GM18502 (cell line): ENCODE data around the gene MAPKAPK3.

Experiments used
- ATAC-seq: cut with Tn5 transposase; IDR thresholded peaks from one replicate; pipeline ENCODE4 v1.9.1; 2021; ENCODE audit warnings: mild to moderate bottlenecking; ENCODE audit not compliant: unreplicated experiment, poor library complexity

MAPKAPK3 gene

DNA sequence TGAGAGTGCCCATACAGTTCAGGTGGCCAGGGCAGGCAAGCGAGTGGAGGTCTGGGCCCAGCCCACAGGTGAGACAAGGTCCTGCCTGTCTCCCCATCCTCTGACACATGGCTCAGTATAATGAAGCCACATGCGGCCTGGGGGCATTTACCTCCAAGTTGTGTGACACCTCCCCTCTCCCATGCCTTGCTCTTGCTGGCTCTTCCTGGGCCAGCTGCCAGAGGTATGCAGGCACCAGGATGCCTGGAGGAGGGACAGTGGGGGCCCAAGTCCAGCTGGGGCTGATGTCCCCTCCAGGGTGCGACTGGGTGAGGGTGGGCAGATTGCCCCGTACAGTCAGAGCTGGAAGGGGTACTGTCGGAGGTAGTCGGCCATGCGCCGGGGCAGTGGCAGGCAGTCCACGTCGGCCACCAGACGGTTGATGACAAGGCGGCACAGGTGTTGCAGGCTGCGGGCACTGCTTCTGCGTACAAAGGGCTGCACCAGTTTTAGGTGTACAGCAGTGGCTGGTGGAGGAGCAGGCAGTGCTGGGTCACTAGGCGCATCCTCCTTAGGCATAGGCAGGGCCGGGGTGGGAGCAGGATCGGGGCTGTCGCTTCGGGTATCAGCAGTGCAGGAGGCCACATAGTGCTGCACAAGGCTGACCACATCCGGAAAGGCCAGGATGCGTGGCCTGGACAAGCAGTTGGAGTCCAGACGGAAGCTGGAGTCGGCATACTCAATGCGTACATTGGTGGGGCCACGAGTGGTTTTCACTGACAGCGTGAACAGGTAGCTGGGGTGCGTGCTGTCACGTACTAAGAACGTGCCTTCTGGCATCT lies 9.5 kb upstream of the MAPKAPK3 start:
- no peak for ATAC-seq

DNA sequence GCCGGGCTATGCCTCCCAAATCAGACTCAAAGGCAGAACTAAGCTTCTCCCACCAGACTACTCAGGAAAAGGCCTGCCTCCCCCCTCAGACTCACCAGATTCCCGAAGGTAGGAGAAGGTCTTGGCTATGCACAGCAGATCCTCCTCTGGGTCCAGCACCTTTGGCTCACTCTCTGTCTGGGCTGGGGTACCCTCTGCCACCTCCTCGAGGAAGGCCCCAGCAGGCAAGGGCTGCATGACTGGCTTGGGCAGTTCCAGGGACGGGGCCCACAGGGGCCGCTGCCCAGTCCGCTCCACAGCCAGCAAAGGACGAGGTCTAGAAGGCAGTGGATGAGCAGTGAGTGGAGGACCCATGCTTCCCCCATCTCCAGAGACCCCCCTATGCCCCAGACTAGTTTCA lies 8.7 kb upstream of the MAPKAPK3 start:
- no peak for ATAC-seq

DNA sequence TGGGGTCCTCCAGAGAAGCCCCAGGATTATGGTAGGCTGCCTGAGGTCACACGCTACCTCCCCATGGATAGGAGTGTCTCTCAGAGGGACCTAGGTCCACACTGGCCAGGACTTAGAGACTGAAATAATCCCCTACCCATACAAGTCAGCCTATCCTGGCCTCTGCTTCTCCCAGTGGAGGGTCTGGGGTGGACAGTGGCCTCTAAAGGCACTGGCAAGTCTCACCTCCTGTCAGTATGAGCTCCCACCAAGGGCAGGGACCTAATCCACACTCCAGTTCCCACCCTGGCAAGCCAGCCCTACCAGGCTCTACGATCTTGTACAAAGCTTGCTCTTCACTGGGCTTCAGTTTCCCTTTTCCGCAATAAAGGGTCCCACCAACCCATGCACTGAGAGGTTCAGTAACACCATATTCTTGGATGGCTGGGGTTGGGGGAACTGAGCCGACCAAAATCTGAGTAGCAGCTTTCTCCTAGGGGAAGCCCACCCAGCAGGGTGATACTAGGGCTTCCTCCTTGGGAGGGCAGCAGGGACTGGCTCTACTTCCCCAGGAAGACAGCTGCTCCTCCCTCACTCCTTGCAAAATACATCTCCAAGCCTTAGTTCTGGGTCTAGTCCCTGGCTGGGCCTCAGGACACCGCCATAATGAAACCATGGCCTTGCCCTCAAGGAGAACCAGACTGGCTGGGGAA lies 7.7 kb upstream of the MAPKAPK3 start:
- no peak for ATAC-seq

DNA sequence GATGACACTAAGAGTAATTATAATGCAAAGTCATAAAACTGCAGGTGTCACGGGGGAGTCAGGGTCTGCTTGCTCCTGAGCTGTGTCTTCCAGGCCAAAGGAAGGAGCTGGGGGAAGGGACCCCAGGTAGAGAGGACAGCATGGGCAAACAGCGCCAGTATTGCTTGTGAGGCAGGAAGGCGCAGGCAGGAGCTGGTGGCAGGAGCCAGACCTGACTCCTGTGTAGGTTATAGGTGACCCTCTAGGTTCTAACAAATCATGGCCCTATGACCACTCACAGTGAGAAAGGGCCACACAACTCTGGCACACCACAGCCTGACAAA lies 7.2 kb upstream of the MAPKAPK3 start:
- no peak for ATAC-seq

DNA sequence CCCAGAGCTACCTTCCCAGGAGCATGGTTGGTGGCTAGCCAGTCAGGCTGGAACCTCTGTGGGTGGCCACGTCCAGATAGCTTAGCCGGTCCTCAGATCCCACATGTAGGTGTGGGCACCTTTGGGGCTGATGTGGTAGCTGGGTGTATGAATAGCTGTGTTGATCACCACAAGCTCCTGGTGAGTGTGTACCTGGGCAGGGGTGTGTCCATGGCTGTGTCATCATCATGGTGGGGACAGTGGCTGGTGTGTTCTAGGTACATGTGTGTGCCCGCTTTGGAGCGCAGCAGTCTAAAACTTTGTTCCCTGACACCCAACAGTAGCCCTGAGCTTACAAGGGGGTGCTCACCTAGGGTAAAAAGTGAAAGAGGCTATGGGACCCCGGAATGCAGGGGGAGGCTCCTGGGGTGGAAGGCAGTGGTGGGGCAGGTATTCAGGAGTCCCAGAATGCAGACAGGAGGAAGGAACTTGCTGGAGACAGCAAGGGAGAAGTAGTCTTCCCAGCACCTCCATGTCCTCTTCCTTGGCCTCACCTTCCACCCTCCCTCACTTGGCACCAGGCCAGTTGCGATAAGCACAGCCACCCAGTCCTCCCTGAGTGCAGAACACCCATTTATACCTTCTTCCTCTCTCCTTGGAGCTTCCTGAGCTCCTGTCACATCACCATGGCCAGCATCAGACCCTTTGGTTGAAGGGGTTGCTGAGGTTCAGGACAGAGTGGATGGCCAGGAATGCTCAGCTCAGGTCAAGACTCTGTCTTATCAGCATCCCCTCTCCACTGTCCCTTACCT lies 6.6 kb upstream of the MAPKAPK3 start:
- no peak for ATAC-seq

DNA sequence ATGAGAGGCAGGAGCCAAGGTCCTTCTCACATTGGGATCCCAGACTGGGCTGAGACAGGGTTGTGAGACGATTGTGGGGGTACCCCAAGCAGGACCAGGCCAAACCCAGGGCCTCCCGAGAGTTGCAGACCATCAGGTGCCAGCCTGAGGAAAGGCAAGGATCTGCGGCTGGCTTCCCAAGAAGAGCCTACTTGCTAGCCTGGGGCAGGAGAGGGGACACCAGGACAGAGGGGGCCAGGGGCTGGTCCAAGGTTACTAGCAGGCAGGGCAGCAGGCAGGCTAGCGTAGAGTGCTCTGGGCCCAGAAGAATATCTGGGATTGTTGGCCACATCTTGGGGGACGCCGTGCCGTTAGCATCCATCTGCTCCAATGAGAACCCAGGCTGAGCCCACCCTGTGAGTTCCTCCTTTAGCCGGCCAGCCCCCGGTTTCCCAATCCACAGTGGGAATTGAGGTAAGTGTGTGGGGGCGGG lies 5.9 kb upstream of the MAPKAPK3 start:
- no peak for ATAC-seq

DNA sequence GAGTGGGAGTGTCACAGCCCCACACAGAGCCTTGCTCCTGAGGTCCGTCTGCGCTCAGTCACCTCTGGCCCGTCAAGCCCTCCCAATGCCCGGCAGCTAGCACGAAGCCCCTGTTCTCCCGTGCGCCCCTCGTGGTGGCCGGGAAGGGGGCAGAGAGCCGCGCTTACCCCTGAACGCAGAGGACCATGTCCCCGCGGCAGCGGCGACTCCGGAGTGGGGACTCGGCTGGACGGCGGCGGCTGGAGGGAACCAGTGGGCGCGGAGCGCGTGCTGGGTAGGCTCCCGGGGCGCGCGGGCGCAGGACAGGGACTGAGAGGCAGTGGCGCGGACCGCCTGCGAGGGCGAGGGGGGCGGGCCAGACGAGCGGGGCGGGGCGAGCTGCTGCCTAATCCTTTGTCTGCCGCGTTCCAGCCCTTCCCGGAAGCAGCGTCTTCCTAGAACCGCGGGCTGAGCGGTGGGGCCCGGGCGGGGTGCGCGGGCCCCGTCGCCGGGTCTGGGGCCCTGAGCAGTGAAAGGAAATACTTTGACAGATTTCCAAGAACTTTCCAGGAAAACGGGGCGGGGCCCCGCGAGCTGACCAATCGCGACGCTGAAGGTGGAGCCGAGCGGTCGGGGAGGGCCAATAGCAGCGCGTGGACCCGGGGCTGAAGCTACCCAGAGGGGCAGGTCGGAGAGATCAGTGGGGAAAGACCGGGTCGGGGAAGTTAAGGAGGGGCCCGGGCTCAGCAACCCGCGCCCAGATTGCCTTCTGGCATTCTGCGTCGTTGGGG lies 5.3 kb upstream of the MAPKAPK3 start, which contains the start of gene CISH:
Gene CISH (minus strand): TSS at position 311 of the 770 bp plus-strand sequence. CDS start 124 bp downstream, at position 187.
- peak; percentile 74 for ATAC-seq

DNA sequence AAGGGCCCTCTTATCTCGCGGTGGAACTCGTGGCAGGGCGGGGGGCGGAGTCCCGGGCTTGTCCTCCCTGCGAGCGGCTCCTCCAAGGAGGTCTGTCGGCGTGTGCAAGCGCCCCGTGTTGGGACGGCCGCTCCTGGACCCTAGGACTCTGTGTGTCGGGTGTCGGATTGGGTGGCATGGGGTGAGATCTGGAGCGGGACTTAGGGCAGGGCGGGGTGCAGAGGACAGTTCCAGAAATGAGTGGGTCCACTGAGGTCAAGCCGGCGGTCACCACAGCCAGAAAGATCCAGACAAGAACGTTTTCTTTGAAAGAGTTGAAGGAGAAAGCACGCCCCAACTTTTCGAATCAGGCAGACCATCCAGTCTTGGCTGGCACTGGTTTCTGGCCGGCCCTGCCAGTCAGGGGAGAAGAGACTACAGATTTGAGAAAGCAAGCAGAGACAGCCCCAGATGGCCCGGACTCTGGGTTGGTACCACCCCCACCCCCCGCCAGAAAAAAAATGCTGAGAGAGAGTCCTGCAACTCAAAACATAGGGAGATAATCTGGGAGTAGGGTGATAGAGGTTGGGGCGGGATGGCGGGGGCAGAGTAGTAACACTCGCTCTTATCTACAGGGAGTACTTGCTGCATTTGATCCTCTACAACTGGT lies 4.6 kb upstream of the MAPKAPK3 start:
- ATAC-seq = no peak

DNA sequence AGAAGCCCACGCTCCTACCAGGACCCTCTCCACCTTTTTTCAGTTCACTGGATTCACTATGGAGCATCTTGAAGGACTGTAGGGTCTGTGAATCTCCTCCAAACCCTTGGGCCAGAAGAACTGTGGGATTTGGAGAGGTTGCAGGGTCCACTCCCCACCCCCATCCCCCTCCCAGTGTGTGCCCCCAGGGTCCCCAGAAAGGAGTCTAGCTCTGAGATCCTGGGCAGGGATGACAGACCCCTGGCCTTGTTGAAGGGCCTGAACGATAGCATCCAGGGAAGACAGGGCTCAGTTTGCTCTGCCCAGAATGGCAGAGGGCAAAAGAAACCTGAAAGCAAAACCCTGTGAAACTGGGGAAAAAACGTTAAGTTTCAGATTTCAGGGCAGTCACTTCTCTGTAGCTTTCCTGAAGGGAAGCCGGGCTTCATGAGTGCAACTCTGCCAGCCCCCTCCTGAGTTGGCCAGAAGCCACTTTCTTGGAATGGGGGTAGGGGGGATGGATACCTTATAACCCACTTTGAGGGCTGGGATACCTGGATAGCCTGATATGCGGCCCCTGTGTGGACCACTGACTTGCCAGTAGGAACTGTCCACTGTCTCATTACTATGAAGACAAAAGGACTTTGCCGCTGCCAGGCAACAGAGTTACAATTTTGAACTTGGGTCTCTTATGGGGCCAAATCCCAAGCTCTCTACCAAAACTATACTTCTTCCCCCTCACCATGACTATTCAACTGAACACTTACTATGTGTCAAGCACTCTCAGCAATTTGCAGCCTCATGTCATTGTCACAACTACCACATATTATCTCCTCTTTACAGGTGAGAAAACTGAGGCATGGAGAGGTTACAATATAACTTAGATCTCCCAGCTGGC lies 3.7 kb upstream of the MAPKAPK3 start:
- ATAC-seq = no peak

DNA sequence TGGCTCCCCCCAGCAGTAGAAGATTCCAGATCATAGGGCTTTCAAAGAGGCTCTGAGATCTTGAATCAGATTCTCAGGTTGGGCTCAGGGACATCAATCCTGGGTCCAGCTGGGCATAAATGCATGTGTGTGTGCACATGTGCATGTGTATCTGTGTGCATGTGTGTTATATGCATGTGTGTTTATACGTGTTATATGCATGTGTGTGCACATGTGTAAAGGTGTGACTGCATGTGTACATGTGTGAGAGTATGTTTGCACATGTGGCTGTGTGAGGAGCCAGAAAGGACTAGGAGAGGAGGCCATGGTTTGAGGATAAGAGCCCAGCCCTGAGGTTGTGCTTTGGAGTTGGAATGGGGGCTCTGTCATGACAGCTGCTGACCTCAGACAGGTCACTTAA lies 1.8 kb upstream of the MAPKAPK3 start:
- no peak for ATAC-seq

DNA sequence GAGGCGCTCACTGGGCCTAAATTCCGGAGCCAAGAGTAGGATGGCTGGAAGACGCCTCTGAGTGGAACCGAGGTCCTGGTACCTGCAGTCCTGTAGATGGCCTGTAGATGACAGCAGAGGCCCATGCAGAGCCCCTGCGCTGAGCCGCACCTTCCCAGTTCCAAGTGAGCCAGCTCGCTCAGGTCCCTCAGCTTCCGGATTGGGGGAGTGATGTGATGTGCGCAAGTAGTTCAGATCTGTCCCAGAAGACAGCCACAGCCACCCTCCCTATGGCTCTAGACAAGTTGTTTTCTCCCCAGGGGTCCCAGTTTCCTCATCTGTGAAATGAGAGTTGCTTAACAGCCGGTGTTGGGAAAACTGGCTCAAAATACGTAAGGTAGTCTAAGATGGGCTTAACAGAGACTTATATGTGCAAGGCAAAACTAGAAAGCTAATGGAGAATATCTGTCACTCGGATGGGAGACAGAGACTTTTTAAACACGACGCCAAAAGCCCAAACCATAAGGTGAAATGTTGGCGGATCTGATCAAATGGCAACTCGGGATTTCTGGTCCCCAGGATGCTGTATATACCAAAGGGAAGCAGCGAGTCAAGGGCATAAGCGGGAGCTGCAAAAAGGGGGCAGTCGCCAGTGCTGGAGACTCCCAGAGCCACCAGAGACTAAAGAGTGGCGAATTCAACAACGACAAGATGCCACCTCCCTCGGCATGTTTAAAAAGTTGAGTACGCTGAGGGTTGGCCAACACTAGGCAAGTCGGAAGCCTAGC lies 765 bp upstream of the MAPKAPK3 start:
- peak; percentile 42 for ATAC-seq

DNA sequence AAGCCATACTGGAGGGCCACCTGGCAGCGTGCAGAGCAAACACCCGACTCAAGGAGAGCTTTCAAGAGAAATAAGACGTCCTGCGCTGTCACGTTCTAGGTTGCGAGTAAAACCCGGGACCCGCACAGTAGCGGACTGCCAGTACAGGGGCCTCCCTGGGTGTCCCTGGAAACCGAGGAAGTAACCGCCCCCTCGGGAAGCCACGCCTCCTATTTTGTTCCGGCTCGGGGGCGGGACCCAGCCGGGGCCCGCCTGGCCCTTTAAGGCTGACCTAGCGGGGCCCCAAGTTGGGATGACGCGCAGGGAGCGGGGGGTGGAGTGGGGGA lies 218 bp upstream of the MAPKAPK3 start:
- ATAC-seq = peak; percentile 64

DNA sequence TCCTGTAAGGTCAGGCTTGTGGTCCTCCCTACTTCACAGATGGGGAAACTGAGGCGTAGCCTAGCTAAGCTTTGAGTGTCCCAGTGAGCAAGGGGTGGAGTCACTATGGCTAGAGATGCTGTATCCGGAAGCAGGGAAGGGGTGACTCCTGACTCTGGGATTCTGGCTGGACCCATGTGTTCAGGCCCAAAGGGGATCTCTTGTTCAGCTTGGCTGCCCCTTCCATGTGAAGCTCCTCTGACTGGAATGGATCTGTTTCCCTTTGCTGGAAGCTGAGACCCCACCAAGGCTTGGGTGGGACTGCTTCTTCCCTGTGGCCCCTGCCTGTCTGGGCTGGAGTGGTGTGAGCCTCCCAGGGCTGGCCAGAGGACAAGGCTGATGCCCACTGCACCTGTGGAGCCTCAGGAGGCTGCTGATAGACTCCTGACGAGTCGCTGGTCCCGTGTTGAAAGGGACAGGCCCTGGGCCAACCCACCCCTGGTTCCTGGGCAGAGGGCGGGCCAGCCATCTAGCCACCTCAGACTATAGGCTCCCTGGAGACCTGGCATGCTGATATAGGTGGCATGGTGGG lies 1.0 kb downstream of the MAPKAPK3 start:
- ATAC-seq = no peak

DNA sequence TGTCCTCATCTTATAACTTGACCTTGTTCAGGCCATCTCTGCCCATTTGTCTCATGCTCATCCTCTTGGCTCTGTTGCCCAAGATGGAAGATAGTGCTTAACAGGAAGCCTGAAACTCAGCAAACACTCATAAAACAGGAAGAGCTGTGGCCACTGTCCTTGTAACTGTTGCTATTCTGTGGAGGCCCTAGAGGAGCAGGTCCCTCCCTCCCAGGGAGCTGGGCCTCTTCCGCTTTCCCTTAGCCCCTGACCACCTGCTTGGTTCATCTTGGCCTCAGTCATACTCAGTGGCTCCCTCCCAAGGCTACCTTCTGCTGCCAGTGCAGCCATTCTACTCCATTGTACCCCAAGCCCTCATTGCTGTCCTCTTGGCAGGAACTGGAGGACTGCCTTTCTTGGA lies 3.5 kb downstream of the MAPKAPK3 start:
- ATAC-seq = no peak

DNA sequence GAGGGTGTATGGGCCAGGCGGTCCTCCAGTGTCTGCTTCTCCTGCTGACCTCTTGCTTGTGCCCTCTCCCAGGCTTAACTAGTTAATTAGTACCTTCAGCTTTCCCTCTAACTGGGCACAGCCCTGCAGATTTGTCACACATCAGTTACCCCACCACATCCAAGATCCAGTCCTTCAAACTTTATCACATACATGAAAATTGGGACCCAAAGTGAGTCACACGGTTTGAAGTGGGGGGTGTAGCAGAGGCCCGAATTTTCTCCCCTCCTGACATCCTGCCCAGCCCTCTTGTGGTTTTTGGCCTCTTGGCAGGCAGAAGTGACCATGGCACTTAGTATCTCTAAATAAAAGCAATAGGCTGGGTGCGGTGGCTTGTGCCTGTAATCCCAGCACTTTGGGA lies 3.9 kb downstream of the MAPKAPK3 start:
- no peak for ATAC-seq

DNA sequence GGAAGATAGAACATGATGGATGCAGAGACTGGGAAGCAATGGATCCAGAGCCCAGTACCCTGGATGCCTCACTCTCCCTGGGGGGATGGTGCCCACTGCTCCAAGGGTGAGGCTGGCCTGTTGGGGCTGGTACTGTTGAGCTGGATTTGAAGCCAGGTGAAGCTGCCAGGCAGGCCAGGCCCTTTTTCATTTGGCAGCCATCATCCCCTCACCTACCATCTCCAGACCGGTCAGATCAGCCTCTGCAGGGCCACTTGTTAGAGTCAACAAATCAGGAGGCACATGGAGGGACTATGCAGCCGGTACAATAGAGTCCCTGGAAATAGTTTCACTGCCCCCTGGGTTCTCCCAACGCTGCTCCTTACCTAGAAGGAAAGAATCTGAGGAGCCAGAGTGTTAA lies 5.9 kb downstream of the MAPKAPK3 start:
- ATAC-seq = no peak

DNA sequence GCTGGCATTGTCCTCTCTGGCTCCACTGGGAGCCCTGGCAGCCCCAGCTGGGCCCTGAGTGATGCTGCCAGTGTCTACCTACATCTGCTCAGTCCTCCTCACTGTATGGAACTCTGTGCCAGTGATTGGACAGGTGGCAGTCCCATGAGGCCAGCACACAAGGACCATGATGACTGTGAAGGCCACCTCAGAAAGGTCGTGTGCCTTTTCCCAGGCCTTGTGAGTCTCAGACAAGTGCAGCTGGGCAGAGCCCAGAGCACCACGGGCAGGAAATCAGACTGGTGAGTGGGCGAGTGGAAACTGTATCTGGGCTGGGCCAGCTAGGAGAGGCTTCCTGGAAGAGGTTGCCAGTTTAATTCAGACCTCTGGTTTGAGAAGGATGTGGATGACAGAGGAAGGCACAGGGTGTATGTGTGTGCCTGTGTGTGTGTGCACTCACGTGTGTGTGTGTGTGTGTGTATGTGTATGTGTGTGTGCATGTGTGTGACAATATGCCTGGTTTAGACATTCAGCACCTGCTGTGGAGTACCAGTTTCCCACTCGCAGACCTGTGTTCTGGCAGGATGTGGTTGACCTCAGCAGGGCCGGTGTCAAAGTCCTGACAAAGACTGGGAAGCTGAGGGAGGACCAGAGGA lies 7.0 kb downstream of the MAPKAPK3 start:
- peak; percentile 53 for ATAC-seq
